GM12872 (cell line): ENCODE data around the gene KCNH1.

Experiments used
- TF ChIP-seq, protein P1 (sequence below): IDR thresholded peaks from 3 replicates; pipeline ENCODE4 v1.5.1; 2011; ENCODE audit warnings: low read depth, mild to moderate bottlenecking, low read length, moderate library complexity; ENCODE audit not compliant: insufficient read depth

KCNH1 gene

DNA sequence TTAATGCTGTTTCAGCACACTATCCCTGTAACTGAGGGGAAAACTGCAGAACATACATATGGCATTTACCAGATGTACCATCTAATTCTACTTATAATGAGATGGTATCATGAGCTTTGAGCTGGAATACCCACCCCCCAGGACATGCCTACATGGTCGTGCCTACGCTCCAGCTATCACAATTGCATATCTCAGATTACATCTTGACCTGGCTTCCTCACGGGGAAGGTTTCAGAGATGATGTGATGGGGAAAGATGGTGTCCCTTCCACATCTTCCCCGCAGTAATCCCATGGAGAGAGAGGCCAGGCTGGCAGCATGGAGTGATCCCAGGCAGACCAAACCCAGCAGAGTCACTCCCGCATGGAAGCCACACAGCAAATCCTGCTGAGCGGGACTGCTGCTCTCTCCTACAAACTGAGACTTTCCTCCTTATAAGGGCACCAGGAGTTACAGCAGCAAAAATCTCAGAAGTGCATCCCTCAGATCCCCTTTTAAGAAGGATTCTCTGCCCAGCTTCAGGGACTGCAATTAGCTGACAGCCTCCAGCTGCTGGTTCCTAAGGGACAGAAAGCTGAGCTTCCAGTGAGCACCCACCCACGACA, 67.1 kb downstream of the KCNH1 start:
- TF ChIP-seq, protein P1, sequence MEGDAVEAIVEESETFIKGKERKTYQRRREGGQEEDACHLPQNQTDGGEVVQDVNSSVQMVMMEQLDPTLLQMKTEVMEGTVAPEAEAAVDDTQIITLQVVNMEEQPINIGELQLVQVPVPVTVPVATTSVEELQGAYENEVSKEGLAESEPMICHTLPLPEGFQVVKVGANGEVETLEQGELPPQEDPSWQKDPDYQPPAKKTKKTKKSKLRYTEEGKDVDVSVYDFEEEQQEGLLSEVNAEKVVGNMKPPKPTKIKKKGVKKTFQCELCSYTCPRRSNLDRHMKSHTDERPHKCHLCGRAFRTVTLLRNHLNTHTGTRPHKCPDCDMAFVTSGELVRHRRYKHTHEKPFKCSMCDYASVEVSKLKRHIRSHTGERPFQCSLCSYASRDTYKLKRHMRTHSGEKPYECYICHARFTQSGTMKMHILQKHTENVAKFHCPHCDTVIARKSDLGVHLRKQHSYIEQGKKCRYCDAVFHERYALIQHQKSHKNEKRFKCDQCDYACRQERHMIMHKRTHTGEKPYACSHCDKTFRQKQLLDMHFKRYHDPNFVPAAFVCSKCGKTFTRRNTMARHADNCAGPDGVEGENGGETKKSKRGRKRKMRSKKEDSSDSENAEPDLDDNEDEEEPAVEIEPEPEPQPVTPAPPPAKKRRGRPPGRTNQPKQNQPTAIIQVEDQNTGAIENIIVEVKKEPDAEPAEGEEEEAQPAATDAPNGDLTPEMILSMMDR: no peak

DNA sequence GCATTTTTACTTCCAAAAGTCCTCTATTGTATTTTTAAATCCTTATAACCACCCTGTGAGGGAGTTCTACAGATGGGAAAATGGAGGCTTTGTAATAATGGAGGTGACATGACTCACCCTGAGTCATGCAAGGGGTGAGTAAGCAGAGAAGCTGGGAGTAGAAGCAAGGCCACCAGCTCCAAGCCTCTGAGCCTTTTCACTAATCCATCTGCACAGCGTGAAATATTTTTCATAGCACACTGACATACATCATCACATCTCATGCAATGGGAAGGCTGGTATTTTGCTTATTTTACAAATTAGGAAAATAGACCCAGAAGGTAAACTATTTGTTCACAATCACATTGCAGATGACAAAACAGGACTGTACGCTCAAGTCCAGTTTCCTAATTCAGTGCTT, 96.9 kb downstream of the KCNH1 start:
- TF ChIP-seq, protein P1: no peak

DNA sequence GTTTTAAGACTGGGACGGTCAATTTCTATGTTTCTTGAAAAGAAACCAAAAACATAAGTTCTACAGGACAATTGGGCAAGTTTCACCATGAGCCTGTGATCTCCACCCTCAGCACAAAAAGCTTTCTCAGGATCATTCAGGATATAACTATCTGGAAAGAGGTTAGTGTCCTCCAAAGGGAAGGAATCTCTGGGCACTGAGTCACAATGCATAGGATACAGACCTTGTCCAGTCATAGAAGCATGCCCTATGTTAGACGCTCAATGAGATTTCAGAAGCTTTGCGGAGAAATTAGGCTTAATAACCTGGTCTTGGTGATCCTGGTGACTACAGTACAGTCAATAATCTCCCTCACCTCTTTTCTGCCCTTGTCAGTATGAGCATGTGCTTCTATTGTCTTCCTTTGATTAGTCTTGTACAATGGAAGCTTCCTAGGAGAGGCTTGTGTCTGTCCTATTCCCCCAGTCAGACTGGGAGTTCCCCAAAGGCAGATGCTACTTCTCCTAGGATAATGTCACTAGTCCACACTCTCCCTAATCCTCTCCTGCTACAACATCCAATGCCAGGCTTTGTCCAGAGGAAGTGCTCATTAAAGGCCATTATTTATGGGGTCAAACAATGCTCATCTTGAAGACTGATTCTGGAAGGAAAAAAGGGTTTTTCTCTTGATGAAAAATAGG, 97.4 kb downstream of the KCNH1 start:
- TF ChIP-seq, protein P1: no peak

DNA sequence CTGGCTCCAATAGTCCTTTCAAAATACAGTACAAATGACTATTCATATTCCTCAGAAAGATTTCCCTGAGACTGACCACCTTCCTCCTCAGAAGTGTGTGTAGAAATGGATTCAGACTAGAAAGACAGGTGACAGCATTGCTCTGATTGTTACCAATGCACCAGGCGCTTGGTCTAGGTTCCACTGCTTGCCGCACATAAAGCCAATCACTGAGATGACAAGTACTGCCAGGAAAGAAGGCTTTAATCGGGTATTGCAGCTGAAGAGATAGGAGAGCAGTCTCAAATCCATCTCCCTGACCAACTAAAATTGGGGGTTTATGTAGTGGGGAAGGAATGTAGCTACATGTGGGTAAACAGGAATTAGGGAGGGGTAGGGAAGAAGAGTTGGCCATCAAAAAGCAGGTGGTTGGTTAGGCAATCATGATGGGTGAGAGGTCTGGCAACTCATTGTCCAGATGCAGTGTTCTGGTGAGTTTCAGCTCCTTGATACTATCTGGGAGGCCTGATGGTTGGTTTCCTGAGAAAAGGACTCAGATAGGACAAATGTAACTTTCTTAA, 98.0 kb downstream of the KCNH1 start:
- TF ChIP-seq, protein P1: no peak

DNA sequence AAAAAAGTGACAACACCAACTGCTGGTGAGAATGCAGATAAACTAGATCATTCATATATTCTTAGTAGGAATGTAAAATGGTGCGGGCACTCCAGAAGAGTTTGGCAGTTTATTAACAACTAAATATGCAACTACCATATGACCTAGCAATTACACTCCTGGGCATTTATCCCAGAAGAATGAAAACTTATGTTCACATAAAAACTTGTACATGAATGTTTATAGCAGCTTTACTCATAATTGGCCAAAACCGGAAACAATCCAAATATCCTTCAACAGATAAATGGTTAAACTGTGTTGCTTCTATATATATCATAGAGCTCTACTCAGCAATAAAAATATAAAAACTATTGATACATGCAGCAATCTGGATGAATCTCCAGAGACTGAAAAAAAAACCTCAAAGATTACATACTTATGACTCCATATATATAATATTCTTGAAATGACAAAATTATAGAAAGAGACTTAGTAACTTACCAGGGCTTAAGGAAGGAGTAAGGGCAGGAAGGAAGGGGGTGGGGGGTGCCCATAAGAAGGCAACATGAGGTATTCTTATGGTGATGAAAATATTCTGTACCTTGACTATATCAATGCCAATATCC, 99.9 kb downstream of the KCNH1 start:
- TF ChIP-seq, protein P1: no peak

DNA sequence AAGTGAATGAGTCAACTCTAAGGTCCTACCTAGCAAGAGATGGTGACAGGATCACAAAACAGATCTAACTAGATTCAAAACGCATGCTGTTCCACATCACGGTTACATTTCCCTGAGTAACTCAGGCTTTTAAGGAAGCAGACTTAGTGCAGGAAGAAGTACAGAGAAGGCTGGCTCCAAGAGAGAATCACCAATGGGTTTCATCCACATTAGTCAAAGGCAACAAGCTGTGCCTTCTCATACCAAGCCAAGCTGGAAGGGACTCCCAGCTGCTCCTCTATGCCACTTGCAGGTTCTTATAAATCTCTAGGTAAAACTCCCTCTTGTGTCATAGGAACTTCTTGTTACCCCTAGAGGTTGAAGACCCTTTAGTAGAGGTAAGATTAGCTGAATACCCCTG, 109.0 kb downstream of the KCNH1 start:
- TF ChIP-seq, protein P1: no peak

DNA sequence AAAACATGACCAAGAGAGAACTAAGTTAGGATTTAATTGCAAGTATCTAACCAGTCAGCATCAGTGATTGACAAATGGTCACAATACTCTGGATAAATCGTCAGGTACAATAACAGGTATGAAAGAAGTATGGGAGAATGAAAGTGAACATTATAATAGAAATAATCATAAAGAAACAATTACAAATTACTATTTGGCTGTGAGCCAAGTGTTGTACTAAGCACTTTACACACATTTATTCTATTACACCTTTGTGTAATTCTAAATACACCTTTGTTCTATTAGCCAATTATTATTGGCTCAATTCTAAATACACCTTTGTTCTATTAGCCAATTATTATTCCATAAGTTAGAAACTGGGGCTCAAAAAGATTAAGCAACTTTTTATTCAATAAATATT, 114.7 kb downstream of the KCNH1 start:
- TF ChIP-seq, protein P1: no peak
